Skeletal muscle satellite cell (primary cell): ENCODE measurements around the gene PURB.

Source experiments
- H3K27me3 ChIP-seq: 2 replicates; pipeline ENCODE4 v1.7.0; 2013; ENCODE audit warnings: low read length; ENCODE audit not compliant: control insufficient read depth, insufficient read depth
- H3K36me3 ChIP-seq: 2 replicates; pipeline ENCODE4 v1.7.0; 2013; ENCODE audit warnings: mild to moderate bottlenecking, control low read depth, low read length; ENCODE audit not compliant: insufficient read depth
- H3K4me1 ChIP-seq: 2 replicates; pipeline ENCODE4 v1.7.0; 2013; ENCODE audit warnings: low read length; ENCODE audit not compliant: control insufficient read depth, insufficient read depth
- H3K4me2 ChIP-seq: 2 replicates; pipeline ENCODE4 v1.7.0; 2013; ENCODE audit warnings: mild to moderate bottlenecking, low read length
- H3K4me3 ChIP-seq: 2 replicates; pipeline ENCODE4 v1.7.0; 2013; ENCODE audit warnings: low read length
- H3K9ac ChIP-seq: 2 replicates; pipeline ENCODE4 v1.7.0; 2013; ENCODE audit warnings: mild to moderate bottlenecking, low read depth, low read length, moderate library complexity
- H3K9me3 ChIP-seq: replicated peaks from 2 replicates; pipeline ENCODE4 v1.7.0; 2013; ENCODE audit warnings: mild to moderate bottlenecking, control low read depth, low read length

The PURB gene

DNA sequence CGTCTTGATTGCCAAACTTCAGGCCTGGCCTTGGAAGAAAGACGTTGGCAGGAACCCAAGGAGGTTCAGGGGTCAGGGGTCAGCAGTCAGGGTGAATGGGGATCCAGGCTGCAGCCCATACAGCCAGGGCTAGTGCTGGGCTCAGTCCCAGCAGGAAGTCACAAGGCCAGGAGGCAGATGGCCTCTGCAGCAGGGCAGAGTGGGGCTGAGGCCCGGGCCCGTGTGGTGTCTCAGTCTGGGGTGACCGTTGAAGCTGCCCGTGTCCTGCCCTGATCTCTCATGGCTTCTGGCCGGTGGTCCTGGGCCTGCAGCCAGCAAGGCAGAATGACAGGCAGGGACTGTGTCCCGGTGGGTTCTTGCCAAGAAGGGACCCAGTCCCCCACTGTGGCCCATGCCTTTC lies 26.6 kb upstream of the PURB start:
- H3K27me3 ChIP-seq: no peaks in the 10 kb centered on the region
- no peak overlapping the region for H3K9ac ChIP-seq
- peaks cover 3% of the 10 kb centered on the region for H3K4me1 ChIP-seq
- no peaks in the 10 kb centered on the region for H3K9me3 ChIP-seq
- H3K36me3 ChIP-seq: no peaks in the 10 kb centered on the region
- no peak overlapping the region for H3K4me2 ChIP-seq
- H3K4me3 ChIP-seq: no peak overlapping the region

DNA sequence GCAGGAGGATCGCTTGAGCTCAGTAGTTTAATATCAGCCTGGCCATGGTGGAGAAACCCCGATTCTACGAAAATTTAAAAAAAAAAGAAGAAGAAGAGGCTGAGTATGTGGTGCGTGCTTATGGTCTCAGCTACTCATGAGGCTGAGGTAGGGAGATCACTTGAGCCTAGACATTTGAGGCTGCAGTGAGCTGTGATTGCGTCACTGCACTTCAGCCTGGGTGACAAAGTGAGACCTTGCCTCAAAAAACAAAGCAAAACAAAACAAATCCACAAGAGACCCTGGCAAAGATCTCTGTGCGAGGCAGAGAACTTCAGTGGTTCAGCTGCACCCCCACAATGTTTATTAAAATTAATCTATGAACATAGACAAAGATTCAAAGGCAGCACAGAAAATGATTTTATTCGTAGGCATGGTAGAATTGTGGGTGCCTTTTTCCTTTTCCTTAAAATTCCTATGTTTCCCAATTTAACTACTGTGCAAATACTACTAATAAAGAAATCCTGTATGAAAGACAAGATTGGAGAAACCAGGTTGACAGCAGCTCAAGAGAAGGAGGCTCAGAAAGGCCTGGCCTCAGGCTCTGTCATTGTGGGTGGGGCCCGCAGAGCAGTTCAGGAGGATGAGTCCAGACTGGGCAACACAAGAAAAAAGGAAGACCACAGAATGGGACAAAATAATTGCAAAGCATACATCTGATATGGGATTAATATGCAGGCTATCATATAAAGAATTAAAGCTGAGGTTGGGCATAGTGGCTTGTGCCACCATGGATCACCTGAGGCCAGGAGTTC lies 24.5 kb upstream of the PURB start:
- Histone ChIP-seq H3K27me3 (no peaks in the 10 kb centered on the region), H3K4me1 (peaks cover 3% of the 10 kb centered on the region), H3K9me3 (no peaks in the 10 kb centered on the region), H3K9ac (no peak overlapping the region), H3K36me3 (no peaks in the 10 kb centered on the region), H3K4me3 (no peak overlapping the region), H3K4me2 (no peak overlapping the region)

DNA sequence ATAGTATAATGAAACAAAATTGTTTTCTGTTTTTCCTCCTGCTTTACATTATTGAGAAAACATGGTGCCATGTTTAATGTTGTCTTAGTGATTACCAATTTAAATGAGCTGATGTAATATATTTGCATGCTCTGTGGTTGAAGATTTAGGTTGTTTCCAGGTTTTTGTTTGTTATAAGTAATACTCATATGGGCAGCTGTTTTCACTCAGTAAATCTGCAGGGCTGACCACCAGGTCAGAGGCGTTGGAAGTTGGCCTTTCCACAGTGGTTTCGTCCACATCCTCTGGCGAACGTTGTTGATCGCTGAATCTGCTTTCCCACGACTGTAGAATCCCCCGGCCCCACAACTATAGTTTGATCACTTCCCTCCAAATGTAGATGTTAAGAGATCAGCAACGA lies 21.6 kb upstream of the PURB start:
- Histone ChIP-seq H3K4me1 (no peaks in the 10 kb centered on the region), H3K36me3 (no peaks in the 10 kb centered on the region), H3K9ac (no peak overlapping the region), H3K4me3 (no peak overlapping the region), H3K9me3 (no peaks in the 10 kb centered on the region), H3K27me3 (no peaks in the 10 kb centered on the region), H3K4me2 (no peak overlapping the region)

DNA sequence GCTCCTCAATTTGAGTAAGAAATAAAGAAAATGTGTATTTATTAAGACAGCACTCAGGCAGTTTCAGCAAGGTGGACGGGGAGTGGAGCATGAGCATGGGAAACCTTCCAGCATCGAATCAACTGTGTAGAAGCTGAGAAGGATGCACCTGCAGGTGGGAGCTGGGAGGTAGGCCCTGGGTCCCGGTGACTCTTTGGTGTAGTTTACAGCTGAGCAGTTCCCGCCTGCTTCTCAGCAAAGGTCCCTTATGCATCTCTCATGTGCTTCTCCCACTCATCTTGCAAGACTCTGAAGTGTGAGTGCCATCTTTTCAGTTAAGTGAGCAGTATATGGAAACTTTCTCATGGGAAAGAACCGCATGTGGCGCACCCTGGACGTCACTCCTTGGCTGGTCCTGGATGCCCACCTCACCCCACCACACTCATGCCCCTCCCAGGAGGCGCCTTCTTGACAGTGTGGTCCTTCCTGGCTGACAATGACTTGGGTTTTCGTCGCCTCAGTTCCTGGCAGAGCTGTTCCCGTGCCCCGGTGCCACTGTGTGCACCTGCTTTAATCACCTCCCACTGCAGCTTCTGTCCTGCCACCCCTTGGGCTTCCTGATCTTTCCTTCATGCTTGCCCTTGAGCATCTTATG lies 19.8 kb upstream of the PURB start:
- H3K4me1 ChIP-seq: no peaks in the 10 kb centered on the region

DNA sequence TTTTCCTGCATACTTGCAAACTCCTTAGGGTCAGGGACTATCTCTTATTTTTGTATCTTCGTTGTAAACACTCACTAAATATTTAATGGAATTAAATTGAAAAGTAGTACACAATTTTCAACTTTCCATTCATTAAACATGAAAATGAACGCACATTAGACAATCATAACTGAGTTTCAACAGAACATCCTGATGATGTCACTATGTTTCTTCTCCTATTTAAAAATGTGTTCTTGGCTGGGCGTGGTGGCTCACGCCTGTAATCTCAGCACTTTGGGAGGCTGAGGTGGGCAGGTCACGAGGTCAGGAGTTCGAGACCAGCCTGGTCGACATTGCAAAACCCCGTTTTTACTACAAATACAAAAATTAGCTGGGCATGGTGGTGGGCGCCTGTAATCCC lies 14.1 kb upstream of the PURB start:
- no peaks in the 10 kb centered on the region for H3K27me3 ChIP-seq
- no peaks in the 10 kb centered on the region for H3K9me3 ChIP-seq
- H3K4me1 ChIP-seq: peaks cover 11% of the 10 kb centered on the region
- H3K4me3 ChIP-seq: no peak overlapping the region
- H3K9ac ChIP-seq: no peak overlapping the region
- H3K36me3 ChIP-seq: no peaks in the 10 kb centered on the region
- no peak overlapping the region for H3K4me2 ChIP-seq

More for the DNA sequence above, 19.8 kb upstream of the PURB start:
- H3K4me2 ChIP-seq: no peak overlapping the region
- H3K9ac ChIP-seq: no peak overlapping the region
- H3K27me3 ChIP-seq: no peaks in the 10 kb centered on the region
- H3K4me3 ChIP-seq: no peak overlapping the region
- no peaks in the 10 kb centered on the region for H3K36me3 ChIP-seq
- H3K9me3 ChIP-seq: no peaks in the 10 kb centered on the region

DNA sequence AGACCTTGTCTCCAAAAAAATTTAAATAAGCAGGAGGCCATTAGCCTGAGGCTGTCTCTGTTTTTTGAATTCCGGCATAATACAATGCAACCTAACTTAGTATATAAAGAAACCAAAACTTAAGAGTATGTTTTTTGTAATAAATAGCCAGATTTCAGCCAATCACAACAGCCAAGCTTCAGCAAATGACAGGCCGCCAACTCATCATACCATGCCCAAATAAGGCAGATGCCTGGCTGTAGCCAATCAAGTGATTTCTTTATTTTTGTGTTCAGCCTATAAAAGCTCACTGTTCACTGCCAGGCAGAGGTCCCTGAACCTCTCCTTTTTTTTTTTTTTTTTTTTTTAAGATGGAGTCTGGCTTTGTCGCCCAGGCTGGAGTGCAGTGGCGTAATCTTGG lies 12.7 kb upstream of the PURB start:
- no peaks in the 10 kb centered on the region for H3K27me3 ChIP-seq
- peaks cover 23% of the 10 kb centered on the region for H3K4me1 ChIP-seq
- H3K36me3 ChIP-seq: no peaks in the 10 kb centered on the region
- H3K4me3 ChIP-seq: no peak overlapping the region
- H3K9ac ChIP-seq: no peak overlapping the region
- H3K4me2 ChIP-seq: no peak overlapping the region
- H3K9me3 ChIP-seq: no peaks in the 10 kb centered on the region

DNA sequence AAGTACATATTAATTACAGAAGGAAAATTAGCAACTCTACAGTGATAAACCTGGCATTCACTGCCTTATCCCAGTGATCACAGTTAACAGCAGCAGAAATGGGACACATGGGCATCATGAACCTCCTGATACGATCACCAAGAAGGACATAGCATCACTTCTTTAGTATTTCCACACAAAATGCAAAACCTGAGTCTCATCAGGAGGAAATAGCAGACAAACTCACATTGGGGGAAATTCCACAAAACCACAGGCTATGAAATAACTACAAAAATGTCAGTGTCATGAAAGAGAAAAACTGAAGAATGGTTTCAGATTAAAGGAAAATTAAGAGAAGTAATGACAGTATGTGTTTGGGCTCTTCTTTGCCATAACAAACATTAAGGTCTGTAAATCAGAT lies 12.0 kb upstream of the PURB start:
- H3K36me3 ChIP-seq: no peaks in the 10 kb centered on the region
- no peaks in the 10 kb centered on the region for H3K27me3 ChIP-seq
- H3K9ac ChIP-seq: no peak overlapping the region
- peaks cover 23% of the 10 kb centered on the region for H3K4me1 ChIP-seq
- H3K9me3 ChIP-seq: no peaks in the 10 kb centered on the region
- H3K4me2 ChIP-seq: no peak overlapping the region
- no peak overlapping the region for H3K4me3 ChIP-seq

DNA sequence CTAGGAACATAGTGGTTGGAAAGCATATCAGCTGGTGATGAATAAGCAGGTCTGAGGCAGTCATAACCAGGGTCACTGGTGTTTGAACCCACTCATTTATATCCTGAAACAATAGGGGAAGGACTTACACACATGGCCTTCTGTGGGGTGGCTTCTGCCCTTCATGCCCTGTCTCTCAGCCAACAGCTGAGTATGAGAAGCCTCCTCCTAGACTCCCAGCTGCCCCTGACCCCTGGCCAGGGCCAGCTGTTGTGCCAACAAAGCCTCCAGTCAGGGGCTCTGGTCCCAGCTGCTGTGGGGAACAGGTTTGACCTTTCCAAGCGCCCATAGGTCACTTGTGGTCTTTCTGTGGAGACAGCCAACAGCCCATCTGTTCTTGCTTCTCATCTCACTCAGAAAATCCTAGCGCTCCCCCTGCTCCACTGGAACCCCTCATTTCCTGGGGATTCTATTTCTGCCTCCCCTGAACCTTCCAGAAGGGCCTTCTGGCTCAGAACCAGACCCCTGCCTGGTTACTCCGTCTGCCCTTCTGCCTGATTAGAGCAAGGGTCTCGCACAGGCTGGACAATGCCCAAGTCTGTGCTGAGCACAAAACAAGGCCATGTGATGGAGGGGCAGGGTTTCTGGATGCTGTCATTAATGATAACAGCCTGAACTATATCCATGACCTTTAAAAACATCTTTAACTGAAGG lies 9.7 kb upstream of the PURB start:
- Histone ChIP-seq H3K9me3 (no peaks in the 10 kb centered on the region), H3K27me3 (no peaks in the 10 kb centered on the region), H3K36me3 (no peaks in the 10 kb centered on the region), H3K9ac (no peak overlapping the region), H3K4me2 (peak overlapping the region; percentile 25), H3K4me1 (peaks cover 26% of the 10 kb centered on the region), H3K4me3 (no peak overlapping the region)

DNA sequence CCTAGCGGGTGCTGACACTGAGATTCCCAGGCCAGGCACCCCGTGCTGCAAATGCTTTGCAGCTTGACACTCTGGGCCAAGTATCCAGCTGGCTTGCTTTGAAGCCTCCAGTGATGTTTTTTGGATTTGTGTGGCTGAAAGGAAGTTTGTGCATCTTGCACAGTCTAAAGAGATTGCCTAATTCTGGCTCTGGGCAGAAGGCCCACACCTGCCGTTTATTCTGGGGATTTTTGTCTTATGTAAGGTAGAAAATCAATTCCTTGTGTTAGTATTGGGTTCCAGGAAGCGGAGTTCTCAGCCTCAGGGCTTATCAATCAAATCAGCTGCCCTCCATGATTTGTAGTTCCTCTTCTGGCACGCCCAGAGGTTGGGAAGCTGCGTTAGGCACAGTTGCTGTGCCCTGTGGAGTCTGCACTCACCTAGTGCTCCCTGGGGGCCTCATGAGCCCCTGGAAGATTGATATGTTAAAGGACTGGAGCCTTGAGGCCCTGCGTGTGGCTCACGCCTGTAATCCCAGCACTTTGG lies 8.4 kb upstream of the PURB start:
- no peak overlapping the region for H3K4me2 ChIP-seq
- no peaks in the 10 kb centered on the region for H3K36me3 ChIP-seq
- H3K27me3 ChIP-seq: no peaks in the 10 kb centered on the region
- H3K9me3 ChIP-seq: no peaks in the 10 kb centered on the region
- H3K4me3 ChIP-seq: no peak overlapping the region
- peaks cover 35% of the 10 kb centered on the region for H3K4me1 ChIP-seq
- no peak overlapping the region for H3K9ac ChIP-seq

DNA sequence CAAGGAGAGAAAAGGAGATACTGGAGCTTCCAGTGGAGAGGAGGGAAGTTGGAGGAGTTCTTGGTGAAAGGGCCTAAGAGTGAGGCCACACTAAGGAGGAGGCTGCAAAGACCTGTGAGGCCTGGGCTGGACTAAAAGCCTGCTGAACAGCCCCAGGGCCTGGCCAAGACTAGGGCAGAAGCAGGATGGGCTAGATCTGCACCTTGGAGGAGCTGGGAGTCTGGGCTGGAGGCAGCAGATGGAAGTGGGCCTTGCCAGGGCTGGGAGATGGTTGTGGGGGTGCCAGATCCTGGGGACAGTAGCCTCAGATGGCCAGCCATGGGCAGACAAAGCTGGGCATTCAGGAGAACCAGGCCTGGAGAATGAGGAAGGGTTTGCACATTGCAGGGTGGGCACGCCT lies 6.5 kb upstream of the PURB start:
- H3K9ac ChIP-seq: no peak overlapping the region
- no peak overlapping the region for H3K4me3 ChIP-seq
- H3K27me3 ChIP-seq: no peaks in the 10 kb centered on the region
- H3K36me3 ChIP-seq: no peaks in the 10 kb centered on the region
- H3K9me3 ChIP-seq: no peaks in the 10 kb centered on the region
- peaks cover 44% of the 10 kb centered on the region for H3K4me1 ChIP-seq
- no peak overlapping the region for H3K4me2 ChIP-seq

DNA sequence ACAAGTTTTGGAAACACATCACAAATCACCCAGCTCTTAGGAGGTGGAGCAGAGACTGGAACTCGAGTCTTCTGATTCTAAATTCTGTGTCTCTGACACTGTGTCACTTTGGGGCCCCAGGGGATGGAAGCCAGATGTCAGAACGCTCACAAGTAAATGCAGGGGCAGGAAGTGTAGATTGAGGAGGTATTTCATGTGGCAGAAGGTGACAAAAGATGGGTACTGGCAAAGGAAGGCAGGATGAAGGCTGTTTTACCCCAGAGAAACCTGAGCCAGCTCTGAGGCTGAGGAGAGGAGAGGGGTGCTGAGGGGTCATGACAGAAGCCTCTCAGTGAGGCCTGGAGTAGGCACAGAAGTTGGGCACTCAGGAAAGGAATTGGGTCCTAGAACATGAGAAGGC lies 6.0 kb upstream of the PURB start:
- no peaks in the 10 kb centered on the region for H3K36me3 ChIP-seq
- no peak overlapping the region for H3K9ac ChIP-seq
- H3K9me3 ChIP-seq: no peaks in the 10 kb centered on the region
- peaks cover 48% of the 10 kb centered on the region for H3K4me1 ChIP-seq
- H3K27me3 ChIP-seq: no peaks in the 10 kb centered on the region
- no peak overlapping the region for H3K4me3 ChIP-seq
- no peak overlapping the region for H3K4me2 ChIP-seq
